Mucosa of gallbladder (tissue), 1 donor: ENCODE results near the gene PLK4. TPM values are rescaled to one million over a fixed set of nuclear protein-coding genes. Genes with fewer than 3 reads are reported as not detected.
"Not testable (repeated sequence)": the region's sequence is repeated elsewhere in the genome, so short reads cannot be mapped to it uniquely, and the experiment has no call there.

Experiments
- DNase-seq: peaks from one replicate; pipeline ENCODE4 v3.0.0-alpha.2; 2020; ENCODE audit warnings: low spot score
- total RNA-seq: library from RNA; stranded (reverse); gene quantifications from one replicate; pipeline ENCODE4 v1.2.1, GENCODE V29; 2021
- donor health status: DM: no; HTN: no; CAD: no.

Gene PLK4
- total RNA-seq, 1 donor from 2014 or later: 2.3 TPM

DNA sequence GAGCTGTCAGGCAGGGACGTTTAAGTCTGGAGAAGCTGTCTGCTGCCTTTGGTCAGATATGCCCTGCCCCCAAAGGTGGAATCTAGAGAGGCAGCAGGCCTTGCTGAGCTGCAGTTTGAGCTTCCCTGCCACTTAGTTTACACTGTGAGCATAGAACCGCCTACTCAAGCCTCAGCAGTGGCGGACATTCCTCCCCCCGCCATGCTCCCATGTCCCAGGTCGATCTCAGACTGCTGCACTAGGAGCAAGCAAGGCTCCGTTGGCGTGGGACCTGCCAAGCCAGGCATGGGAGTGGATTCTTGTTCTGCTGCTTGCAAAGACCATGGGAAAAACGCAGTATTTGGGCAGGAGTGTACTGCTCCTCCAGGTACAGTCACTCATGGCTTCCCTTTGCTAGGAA lies 24.3 kb downstream of the PLK4 start:
- DNase-seq: no peak

DNA sequence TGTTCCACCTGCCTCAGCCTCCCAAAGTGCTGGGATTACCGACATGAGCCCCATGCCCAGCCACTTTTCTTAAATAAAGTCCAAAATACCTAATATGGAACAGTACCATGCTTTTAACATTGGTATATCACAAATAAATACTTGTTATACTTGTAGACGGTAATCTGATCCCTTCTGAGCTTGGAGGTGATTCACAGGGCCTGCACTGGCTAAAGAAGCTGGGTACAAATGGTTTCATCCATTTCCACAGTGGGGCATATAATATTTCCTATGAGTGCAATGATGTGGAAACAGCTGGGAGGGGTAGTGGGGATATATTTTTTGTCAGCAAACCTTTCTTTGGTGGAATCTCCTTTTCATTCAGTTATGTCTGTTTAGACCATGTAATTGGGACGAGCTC lies 35.8 kb downstream of the PLK4 start:
- no peak for DNase-seq

DNA sequence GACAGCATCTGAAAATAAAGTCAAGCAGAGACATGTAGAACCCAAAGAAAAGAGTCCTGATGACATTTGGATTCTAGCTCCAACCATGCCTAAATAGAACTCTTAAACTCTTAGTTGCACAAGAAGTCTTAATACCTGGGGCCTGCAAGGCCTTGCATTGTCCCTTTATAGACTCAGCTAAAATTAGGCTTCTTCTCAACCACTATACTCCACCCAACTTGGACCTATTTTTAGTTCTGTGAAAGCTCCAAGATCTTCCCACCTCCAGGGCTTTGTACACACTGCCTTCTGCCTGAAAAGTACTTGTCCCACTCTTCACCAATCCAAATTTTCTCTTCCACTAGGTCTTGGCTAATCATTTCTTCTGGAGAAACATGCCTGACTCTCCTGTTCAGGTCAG lies 36.5 kb downstream of the PLK4 start:
- no peak for DNase-seq

DNA sequence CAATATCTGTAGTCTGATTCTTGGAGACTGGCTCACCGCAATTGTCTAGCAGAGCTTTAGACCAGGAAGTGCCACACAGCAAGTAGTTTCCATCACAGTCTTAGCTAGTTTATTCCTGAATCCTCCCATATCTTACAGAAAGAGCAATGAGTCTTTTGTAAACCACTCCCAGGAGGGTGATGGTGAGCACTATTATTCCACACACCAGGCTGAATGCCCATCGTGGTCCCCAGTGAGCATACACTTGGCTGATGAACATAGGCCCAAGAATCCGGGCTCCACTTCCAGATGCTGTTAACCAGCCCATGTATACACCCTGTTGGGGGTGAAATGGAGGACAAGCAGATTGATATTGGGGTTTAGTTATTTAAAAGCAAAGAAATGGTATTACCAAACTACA lies 39.8 kb downstream of the PLK4 start:
- DNase-seq: no peak

DNA sequence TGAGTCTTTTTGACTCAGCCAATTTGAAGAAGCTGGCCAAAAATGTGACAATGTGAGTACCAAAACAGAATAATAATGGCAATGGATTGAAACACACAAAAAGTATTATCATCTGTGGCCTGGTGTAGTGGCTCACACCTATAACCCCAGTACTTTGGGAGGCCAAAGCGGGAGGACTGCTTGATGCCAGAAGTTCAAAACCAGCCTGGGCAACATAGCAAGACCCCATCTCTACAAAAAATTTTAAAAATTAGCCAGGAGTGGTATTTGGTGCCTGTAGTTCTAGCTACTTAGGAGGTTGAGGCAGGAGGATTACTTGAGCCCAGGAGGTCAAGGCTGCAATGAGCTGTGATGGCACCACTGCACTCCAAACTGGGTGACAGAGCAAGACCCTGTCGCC lies 41.5 kb downstream of the PLK4 start:
- no peak for DNase-seq

DNA sequence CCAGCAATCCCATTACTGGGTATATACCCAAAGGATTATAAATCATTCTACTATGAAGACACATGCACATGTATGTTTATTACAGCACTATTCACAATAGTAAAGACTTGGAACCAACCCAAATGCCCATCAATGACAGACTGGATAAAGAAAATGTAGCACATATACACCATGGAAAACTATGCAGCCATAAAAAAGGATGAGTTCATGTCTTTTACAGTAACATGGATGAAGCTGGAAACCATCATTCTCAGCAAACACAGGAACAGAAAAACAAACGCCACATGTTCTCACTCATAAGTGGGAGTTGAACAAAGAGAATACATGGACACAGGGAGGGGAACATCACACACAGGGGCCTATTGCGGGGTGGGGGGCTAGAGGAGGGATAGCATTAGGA lies 45.0 kb downstream of the PLK4 start:
- DNase-seq: not testable (repeated sequence)

DNA sequence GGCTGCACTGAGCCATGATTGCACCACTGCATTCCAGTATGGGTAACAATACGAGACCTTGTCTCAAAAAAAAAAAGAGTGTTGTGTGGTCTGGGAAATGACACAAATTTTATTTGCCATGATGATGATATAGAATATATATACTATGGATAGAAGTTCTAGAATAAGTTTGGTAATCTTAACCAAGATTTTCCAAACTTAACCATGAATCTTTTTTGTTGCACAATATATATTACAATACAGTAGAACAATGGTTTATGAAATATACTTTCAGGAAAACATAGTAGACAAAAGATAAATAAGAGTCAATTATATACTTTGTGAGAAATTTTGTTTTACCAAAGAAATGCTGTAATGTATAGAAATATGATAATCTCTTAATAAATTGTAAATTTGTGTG lies 49.5 kb downstream of the PLK4 start:
- DNase-seq: no peak

DNA sequence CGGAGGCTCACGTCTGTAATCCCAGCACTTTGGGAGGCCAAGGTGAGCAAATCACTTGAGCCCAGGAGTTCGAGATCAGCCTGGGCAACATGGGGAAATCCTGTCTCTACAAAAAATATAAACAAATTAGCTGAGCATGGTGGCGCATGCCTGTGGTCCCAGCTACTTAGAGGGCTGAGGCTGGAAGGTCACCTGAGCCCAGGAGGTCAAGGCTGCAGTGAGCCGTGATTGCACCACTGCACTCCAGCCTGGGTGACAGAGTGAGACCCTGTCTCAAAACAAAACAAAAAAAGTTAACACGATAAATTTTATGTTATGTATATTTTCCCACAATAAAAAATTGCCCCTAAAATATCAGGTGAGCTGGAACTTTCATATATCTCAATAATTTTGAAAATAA lies 51.1 kb downstream of the PLK4 start:
- DNase-seq: not testable (repeated sequence)

DNA sequence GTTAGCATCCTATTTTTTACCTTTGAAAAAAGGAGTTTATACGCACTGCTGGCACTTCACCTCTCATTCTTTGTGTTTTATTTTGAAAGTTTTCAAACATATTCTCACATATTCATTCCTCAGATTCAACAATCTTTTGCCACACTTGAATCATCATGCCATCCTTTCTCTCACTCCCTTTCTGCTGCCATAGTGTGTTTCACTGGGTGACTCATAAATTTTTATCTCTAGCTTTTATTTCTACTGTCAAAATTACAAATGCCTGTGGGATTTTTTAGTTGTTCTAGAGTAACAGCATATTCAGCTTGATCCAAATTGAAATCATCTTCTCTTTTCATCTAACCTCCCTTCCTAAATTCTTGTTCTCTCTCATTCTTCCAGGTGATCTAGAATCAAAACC lies 56.3 kb downstream of the PLK4 start:
- DNase-seq: no peak

Other genes with a start within 250 kb of the PLK4 start
- gene INTU, start 247.9 kb upstream of the PLK4 start, total RNA-seq: 10.1 TPM
- gene SLC25A31, start 150.5 kb upstream of the PLK4 start, total RNA-seq: not detected
- 13.1 TPM for gene HSPA4L, start 98.6 kb upstream of the PLK4 start, total RNA-seq
- 23.7 TPM for gene MFSD8, start 84.3 kb downstream of the PLK4 start, total RNA-seq
- 12.1 TPM for gene ABHD18, start 84.5 kb downstream of the PLK4 start, total RNA-seq
- 23.0 TPM for gene LARP1B, start 180.4 kb downstream of the PLK4 start, total RNA-seq